Stimulated activated CD8-positive, alpha-beta memory T cell treated with anti-CD3 and anti-CD28 coated beads, Interleukin-15, amount 100 ng/mL, for 1 hour (primary cell): ENCODE measurements around the gene SDCCAG8.

ENCODE experiments used
- DNase-seq: peaks from one replicate; pipeline ENCODE4 v3.0.0-alpha.2; 2020; ENCODE audit warnings: low read depth

Gene SDCCAG8

DNA sequence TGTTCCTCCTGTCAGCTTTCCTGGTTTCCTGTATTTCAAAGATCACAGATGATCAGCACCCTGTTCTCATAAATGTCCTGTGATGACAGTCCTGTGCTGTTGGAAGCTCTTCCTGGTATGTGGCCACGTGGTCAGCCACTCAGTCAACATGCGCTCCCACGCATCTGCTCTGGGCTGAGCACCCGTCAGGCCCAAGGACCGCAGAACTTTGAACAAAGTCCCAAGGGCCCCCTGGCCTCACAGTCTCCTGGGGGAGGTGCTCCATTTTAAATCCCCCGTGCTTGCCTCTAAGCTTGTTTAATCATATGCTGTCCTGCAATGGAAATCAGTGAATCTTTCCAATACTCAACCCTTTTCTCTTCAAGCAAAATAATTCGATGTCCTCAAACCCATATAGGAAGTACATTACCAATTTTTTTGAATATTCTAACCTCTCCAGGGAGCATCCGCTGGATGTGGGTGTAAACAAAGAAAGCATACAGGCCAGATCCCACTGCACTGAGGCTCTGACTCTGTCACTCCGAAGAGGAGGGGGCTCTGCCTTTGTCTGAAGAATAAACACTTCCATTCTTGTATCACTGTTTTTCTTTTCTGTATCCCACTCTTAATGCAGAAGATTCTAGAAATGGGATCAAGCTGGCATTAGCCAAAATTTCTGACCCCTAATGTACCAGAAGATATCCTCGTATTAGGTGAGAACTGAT, 250.3 kb downstream of the SDCCAG8 start:
- no peak for DNase-seq

DNA sequence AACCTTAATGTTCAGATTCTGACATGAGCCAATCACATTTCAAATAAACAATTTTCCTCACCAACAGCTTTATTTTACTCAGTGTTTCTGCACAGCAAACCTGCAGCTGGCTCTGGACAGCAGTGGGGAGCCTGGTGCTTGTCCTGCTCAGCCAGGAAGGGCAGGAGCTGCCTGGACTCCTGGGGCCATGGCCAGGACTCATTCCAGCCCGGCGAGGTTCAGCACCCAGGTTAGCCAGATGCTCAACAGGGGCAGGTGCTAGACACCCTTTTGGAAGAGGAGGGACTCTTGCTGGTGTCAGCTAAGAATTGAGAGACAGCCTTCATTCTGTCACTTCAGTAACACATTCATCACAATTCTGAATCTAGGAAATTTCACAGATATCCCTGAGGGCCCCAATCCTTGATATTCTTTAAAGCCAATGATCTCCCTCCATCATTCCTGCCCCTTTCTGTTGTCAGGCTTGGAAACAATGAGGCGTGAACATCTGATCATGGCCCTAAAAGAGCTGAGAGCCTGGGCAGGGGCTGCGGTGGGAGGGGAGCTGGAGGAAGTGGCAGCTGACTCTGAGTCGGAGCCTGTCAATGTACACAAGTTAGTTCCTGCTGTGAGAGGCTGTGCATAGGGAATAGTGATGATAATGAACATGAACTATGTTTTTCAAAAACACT, 251.3 kb downstream of the SDCCAG8 start:
- DNase-seq = no peak

DNA sequence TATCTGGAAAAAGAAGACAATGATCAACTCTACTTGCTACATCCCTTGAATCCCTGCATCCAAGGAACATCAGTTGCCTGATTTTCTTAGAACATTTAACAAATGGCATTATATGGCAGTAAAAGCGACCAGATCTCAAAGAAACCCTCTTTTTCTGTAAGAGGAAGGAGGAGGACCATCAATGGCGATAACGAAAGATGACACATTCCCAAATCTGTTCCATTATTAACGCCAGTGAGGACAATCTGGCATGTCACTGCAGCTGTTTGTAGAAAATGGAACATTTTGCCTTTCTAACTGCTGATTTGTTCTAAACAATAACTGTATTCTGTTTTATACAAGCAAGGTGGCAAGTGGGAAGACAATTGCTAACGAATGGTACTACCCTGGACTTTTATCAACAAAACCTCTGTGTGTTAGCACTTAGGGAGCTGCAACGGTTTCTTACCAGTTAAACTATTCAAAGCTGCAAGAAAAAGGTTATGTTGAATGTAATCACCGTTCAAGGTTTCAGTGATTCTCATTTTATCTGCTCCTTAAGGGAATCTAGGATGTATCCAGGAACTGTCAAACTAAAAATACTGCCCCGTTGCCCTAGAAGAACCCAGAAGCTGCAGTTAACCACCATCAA, 251.9 kb downstream of the SDCCAG8 start:
- DNase-seq = no peak

DNA sequence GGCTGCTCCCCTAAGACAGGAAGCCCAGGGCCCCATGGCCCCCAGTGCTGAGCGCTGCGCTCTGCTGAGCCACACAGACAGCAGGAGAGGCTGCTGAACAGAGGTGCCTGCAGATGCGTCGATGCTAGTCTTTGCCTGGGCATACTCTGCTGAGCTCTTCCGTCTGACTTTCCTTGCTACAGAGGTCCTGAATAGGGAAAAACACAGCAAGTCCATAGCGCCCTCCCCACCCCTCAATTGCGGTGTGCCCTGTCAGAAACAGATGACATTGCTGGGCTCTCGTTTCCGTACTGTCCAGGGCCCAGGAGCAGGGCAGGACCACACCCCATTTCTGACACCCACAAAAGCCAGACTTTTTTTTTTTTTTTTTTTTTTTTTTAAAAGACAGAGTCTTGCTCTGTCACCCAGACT, 252.5 kb downstream of the SDCCAG8 start:
- no peak for DNase-seq

DNA sequence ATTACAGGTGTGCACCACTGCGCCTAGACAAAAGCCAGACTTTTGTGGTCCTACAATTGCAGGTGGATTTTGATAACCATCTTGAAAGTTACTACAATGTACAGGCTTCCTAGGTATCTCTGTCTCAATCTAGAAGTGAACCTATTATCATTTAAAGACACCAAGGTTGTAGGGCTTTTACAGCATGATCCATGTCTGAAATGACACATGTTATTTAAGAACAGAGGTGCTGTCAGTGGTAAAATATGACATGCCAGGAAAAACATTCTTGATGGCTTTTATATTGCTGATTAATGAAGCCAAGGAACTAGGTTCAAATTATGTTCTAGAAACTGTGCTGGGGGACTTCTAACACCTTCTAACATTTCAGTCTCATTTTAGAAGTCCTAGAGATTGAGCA, 253.1 kb downstream of the SDCCAG8 start:
- DNase-seq = no peak

DNA sequence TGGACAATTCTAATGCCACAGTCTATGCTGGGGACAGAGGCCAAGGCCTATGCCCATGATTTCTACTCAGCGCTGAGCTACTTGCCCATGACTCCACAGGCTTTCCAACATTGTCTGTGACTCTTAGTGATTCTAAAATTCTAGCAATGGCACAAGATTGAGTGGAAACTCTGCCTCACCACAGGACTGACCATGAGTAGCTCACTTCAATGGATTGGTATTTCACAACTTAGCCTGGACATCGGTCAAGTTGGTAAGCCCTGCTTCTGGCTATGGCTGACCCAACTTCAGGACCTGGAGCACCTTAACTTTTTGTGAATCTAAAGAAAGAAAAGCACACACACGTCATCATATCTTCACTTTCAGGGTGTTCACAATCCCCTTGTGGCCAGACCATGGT, 255.1 kb downstream of the SDCCAG8 start:
- DNase-seq = no peak

DNA sequence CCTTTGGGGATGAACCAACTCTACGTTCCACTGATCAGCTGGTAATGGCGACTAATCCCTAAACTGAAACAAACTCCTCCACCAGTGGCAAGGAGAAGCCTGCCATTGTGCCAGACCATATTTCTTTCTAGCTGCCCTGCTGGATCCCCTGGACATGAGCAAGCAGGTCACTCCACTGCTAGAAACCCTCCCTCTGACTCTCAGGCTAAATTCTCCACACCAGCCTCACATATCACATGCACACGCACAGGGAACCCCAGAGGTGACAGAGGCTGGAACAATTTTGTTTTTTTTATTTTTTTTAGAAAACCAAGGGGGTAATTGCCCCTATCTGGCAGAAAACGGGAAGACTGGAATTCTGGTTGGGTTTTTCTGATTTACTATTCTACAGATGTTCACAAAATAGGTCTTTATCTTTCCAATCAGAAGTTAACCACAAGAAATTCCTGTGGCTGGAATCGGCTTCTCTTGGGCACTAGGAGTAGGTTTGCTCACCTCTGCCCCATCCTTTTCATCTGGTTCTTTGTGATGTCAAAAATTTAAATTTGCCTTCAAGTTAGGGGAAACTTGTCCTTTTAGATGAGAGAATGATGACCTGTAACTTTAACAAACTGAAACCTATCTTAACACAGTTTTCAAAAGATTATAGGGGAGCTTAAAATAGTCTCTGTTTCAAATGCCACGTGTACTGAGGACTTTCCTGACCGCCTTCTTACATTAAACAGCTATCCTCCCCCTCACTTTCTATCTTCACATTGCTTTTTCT, 258.1 kb downstream of the SDCCAG8 start:
- no peak for DNase-seq

DNA sequence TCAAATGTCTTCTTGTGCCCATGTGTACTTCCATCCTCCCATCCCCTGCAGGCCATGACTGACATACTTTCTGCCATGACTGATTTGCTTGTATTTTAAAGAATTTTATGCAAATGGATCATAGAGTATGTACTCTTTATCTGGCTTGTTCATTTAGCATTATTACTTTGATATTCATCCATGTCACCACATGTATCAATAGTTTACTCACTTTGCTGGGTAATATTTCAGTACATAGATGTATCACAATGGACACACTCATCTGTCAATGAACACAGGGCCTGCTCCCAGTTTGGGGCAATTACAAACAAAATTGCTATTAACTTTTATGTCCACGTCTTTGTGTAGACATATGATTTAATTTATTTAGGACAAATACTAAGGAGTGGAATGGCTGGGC, 259.1 kb downstream of the SDCCAG8 start:
- DNase-seq = no peak

DNA sequence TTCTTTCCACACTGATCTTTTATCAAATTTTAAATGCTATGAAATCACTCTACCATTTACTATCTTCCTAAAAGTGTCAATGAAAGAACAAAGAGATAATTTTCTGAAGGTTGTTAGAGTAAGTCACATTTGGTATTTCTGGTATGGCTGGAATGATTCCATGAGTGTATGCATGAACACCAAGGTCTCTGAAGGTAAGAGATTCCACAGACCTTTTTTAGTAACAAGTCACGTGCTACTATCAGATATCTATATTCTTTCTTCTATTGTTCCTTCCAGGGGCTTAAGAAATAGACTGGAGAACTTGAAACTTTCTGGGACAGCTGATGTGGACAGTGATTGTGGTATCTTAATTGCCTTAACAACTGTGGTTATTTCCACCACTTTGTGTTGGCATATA, 265.0 kb downstream of the SDCCAG8 start:
- no peak for DNase-seq

DNA sequence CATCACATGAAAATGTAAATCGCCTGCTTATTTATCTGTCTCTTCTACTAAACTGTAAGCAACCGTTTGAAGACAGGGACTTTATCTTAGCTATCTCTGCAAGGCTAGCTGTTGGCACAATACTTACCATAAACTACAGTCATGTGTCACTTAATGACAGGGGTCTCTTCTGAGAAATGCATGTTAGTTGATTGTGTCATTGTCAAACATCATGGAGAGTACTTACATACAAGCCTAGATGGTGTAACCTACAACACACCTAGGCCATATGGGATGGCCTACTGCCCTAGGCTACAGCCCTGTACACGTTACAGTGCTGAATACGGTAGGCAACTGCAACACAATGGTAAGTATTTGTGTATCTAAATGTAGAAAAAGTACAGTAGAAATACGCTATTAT, 267.9 kb downstream of the SDCCAG8 start:
- DNase-seq = no peak

DNA sequence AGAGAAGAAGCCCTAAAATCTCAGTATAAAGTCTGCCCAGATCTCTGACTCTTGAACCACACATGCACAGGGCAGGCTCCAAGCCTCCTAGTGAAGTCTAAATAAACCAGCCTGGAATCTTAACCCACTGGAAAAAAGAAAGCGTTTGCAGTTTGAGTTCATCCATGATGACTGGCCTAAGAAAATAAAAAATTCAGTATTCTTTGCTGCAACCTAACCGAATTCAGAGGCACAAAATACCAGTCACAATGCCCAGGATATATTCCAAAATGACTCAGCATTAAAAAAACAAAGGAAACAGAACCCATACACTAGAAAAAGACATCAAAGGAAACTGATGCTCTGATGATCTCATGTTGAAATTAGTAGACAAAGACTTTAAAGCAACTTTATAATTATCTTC, 269.2 kb downstream of the SDCCAG8 start:
- DNase-seq = no peak

DNA sequence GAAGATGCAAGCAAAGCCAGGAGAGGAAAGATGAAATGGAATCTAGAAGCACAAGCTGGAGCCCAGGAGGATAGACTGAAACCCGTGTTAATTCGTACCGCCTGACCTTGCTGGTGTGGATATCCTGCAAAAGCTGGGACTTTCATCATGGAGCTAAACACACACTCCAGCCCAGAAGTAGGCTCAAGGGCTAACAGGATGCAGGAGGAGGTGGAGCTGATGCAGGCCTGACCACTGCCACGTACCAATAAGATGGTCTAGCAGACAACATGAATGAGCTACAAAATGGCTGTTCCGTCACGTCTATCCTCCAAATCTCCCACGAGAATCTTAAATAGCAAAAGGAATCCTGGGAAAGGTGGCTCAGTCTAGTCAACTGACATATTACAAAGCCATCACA, 270.3 kb downstream of the SDCCAG8 start:
- no peak for DNase-seq

DNA sequence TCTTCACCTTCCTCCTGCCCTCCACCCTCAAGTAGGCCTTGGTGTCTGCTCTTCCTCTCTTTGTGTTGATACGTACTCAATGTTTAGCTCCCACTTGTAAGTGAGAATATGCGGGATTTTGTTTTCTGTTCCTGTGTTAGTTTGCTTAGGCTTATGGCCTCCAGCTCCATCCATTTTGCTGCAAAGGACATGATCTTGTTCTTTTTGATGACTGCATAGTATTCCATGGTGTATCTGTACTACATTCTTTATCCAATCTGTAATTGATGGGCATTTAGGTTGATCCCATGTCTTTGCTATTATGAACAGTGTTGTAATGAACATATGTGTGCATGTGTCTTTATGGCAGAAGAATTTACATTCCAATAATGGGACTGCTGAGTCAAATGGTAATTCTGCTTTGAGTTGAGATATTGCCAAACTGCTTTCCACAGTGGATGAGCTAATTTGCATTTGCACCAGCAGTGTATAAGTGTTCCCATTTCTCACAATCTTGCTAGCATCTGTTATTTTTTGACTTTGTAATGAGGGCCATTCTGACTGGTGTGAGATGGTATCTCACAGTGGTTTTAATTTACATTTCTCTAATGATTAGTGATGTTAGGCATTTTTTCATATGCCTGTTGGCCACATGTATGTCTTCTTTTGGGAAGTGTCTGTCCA, 272.7 kb downstream of the SDCCAG8 start:
- no peak for DNase-seq

DNA sequence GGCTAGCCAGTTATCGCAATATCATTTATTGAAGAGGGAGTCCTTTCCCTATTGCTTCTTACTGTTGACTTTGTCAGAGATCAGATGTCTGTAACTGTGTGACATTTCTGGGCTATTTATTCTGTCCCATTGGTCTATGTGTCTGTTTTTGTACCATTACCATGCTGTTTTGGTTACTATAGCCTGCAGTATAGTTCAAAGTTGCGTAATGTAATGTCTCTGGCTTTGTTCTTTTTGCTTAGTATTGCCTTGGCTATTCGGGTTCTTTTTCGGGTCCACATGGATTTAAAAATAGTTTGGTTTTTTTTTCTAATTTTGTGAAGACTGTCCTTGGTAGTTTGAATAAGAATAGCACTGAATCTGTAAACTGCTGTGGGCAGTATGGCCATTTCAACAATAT, 273.7 kb downstream of the SDCCAG8 start:
- no peak for DNase-seq

DNA sequence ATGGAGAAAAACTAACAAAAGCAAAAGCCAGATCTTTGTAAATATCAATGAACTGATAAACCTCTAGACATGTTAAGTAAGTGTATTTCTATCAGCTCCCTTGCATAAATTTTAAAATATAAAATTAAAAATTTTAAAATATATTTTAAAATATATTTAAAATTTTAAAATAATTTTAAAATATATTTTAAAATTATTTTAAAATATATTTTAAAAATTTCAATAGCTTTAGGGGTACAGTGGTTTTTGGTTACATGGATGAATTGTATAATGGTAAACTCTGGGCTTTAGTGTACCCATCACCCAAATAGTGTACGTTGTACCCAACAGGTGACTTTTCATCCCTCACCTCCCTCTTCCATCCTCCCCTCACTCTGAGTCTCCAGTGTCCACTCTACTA, 279.2 kb downstream of the SDCCAG8 start:
- no peak for DNase-seq

DNA sequence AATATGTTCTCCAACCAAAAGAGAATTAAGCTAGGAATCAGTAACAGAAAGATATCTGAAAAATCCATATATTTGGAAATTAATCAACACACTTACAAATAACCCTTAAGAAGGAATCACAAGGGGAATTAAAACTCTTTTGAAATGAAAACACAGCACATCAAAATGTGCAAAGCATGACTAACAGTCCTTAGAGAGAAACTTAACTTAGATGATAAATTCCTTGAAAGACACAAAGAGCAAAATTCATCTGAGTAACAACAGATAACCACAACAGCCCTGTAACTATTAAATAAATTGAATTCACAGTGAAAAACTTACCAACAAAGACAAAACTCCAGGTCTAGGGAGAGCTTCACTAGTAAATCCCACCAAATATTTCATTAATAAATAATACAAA, 283.8 kb downstream of the SDCCAG8 start:
- DNase-seq = no peak

DNA sequence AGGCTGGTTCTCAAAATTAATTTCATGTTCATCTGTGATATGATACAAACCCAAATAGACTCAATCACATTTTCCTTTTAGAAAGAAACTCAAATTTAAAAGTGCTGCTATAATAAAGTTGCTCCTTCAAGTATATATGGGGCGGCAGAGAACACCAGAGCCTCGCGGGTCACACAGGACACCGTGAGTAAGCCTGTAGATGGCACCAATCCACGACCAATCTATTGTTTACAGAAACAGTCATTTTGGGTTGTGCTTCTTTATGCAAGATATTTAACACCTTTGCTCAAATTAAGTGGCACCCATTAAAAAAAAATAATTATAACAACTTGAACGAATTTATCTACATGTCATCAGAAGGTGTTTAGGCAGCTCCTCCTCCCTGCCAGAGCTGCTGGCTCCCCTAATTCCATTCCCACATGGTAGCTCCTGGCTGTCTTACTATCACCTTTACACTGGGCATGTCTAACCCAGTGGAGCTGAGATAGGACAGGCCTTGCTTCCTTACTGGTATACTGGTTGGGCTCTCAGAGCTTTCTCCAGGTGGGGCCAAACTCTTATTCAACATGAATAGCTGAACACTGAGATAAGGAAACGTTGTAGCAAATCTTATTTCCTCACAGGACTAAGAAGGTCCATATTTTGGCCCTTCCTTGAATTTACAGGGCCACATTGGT, 287.0 kb downstream of the SDCCAG8 start:
- no peak for DNase-seq

DNA sequence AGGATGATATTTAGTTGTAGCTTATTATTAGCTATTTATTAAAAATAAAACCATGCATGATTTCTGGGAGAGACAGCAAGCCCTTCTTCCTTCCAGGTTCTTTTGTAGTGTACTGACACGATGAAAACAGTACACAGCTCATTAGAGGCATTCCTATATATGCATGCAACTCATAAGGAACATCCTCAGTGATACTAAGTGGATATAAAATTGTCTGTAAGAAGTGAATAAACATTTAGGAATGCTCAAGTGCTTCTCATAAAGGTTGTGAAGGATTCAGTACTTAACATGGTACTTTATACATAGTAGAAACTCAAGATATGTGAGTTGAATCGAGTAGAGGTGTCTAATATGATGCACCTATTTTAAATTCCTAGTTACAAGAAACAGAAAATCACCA, 287.7 kb downstream of the SDCCAG8 start:
- DNase-seq = no peak

DNA sequence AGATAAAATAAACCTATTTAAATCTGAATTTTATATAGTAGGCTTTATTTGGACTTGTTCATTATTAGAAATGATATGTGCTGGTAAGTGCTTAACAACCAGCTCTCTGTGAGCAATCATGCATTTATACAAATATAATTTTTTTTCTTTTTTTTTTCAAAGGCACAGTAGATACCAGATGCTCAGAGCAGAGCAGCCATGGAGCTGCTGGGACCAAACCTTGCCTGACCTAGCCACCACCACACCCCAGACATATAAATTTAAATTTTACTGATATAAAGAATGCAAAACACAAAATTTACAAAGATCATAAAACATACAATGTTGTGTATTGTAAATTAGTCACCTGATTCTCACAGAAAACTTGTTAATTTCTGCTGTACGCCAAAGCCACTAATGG, 290.6 kb downstream of the SDCCAG8 start:
- no peak for DNase-seq

DNA sequence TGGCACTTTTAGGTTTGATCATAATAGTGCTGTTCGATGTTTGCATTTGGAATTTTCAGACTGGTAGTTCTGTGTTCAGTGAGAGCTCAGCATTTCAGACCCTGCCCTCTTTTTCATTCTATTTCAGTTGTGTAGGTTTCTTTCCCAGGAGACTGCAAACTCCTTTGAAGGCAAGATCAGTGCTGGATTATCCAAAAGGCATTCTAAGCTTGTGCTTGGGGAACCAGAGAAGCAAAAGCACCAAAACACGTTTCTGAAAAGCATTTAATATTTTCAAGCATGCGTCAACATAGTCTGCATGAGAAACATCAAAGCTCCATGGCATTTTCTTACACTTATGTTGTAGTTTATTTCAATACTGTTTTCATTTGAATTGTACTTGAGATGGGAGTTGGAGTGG, 292.1 kb downstream of the SDCCAG8 start:
- DNase-seq = no peak

DNA sequence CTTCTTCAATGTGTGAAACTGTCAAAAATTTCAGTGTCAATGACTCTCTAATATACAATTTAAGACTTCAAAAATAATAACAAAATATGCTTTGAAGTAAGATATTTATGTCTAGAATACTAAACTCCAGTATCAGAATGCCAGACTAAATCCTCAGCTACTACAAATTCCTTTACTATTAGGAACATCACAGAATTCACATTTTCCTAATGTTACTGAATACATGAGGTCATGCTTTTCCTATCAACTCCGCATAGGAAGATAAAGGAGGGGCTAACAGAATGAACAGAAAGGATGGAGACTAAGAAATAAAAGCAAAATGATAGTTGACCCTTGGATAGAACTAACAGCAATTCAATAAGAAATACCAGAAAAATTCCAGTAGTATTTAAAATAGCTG, 292.7 kb downstream of the SDCCAG8 start:
- no peak for DNase-seq

DNA sequence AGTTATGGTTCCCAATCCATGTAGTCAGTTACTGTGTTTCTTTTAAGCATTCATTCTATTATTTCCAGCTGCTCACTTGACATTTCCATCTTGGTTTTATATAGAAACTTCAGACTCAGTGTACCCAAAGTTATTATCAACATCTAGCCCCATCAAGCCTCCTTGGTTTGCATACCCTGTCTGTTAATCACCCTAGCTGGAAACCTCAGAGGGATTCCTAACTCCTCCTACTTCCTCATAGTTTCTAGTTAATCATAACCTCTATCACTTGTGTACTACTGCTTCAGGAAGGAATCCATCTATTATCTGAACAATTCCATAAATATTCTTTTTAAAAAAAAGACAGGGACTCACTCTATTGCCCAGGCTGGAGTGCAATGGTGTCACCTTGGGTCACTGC, 293.3 kb downstream of the SDCCAG8 start:
- DNase-seq = no peak
